Suprapubic skin (tissue), 4 donors: ENCODE data around the gene POLR2M.

ENCODE experiments used
- EP300 ChIP-seq: sonication (generic); formaldehyde crosslinking; IDR thresholded peaks from one replicate; pipeline ENCODE4 v1.6.1; 2017; ENCODE audit warnings: antibody characterized with exemption
- POLR2A ChIP-seq, 2 donors: fragments of 450-650 bp; IDR thresholded peaks; one replicate each; pipeline ENCODE4 v1.6.1; 2017; ENCODE audit warnings: antibody characterized with exemption in 2 of 2, mild to moderate bottlenecking in 2 of 2, moderate library complexity in 2 of 2
- POLR2AphosphoS5 ChIP-seq, 3 donors: sonication (generic); formaldehyde crosslinking; IDR thresholded peaks; one replicate each; pipeline ENCODE4 v1.6.1; 2017; ENCODE audit warnings: antibody characterized with exemption in 3 of 3
- TF ChIP-seq, protein P1 (sequence below), 2 donors: fragments of 200-600 bp in 1 of 2; fragments of 450-650 bp in 1 of 2; sonication (generic) in 1 of 2; IDR thresholded peaks; one replicate each; pipeline ENCODE4 v1.5.1; 2016 to 2019; ENCODE audit warnings: antibody characterized with exemption in 2 of 2, mild to moderate bottlenecking in 1 of 2, moderate library complexity in 1 of 2

DNA sequence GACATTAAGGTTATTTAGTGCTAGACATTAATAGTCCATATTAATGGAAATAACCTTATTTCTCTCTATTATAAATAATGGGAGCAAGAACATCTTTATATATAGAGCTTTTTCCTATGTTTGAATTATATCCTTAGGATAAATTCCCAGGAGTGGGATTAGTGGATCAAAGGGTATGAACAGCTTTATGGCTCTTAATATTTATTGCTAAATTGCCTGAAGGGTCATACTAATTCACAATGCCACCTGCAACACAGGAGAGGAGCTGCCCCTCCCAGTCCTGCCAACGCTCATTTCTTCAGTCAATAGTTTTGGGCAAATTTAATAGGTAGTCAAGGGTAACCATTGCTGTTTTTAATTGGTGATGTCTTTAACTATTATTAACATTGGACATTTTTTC is 48.9 kb upstream of the POLR2M start:
- TF ChIP-seq, protein P1, sequence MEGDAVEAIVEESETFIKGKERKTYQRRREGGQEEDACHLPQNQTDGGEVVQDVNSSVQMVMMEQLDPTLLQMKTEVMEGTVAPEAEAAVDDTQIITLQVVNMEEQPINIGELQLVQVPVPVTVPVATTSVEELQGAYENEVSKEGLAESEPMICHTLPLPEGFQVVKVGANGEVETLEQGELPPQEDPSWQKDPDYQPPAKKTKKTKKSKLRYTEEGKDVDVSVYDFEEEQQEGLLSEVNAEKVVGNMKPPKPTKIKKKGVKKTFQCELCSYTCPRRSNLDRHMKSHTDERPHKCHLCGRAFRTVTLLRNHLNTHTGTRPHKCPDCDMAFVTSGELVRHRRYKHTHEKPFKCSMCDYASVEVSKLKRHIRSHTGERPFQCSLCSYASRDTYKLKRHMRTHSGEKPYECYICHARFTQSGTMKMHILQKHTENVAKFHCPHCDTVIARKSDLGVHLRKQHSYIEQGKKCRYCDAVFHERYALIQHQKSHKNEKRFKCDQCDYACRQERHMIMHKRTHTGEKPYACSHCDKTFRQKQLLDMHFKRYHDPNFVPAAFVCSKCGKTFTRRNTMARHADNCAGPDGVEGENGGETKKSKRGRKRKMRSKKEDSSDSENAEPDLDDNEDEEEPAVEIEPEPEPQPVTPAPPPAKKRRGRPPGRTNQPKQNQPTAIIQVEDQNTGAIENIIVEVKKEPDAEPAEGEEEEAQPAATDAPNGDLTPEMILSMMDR (IDR thresholded peaks at IDR 0.05) = no peak
- TF ChIP-seq POLR2A (IDR thresholded peaks at IDR 0.05) (no peak), POLR2AphosphoS5 (IDR thresholded peaks at IDR 0.05) (no peak), EP300 (no peak)
